Amniotic epithelial cell (primary cell): Measurements from ENCODE around the gene RUFY3.
A peak's percentile ranks its signal among the peaks of the same experiment; 100 is the strongest.
"Not testable (repeated sequence)": the region's sequence is repeated elsewhere in the genome, so short reads cannot be mapped to it uniquely, and the experiment has no call there.

Source experiments
- DNase-seq: peaks from one replicate; pipeline ENCODE4 v3.0.0-alpha.2; 2010; ENCODE audit warnings: low read depth

RUFY3 gene

DNA sequence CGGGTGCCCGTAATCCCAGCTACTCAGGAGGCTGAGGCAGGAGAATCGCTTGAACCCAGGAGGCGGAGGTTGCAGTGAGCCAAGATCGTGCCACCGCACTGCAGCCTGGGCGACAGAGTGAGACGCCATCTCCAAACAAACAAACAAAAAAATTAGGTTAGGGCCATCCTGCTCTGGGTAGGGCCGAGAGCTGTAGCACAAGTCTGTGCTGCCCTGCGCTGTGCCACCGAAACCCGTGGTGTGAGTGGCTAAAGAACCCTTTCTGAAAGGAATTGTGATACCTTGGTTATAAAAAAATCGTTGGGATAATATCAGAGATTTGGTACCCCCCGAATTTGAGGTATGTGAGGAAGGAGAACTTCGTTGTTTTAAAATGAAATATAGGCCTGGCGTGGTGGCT lies 118.9 kb downstream of the RUFY3 start:
- not testable (repeated sequence) for DNase-seq

DNA sequence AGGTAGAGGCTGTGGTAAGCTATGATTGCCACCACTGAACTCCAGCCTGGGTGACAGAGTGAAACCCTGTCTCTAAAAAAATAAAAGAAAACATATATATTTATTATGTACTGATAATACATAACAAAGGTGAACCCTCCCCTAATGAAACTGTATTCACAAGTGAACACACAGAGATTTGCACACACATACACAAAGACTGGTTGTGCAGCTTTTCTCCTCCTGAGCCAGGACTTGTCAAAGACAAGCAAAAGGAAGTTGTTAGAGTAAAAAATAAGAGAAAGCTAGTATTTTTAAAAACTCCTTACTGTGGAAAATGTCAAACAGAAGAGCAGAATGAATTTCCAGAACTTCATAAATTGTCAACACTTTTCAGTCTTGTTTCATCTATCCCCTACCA lies 119.4 kb downstream of the RUFY3 start:
- DNase-seq: no peak

DNA sequence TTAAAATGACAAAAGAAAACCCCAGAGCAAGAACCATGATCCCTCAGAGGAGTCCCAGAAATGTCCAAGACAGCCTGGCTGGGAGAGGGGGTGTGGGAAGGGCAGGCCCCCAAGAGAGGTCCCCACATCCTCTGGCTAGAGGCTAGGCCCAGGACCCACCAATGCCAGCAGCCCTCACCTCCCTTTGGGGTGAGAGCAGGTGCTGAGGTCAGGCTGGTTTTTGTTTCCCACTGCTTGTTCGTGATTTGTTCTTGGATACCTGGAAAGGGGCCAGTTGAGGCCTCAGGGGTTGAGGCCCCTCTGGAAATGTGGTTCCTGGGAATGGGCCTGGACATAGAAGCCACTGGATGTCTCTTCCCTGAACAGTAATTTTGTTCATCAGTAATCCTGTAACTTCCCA lies 120.2 kb downstream of the RUFY3 start:
- no peak for DNase-seq

DNA sequence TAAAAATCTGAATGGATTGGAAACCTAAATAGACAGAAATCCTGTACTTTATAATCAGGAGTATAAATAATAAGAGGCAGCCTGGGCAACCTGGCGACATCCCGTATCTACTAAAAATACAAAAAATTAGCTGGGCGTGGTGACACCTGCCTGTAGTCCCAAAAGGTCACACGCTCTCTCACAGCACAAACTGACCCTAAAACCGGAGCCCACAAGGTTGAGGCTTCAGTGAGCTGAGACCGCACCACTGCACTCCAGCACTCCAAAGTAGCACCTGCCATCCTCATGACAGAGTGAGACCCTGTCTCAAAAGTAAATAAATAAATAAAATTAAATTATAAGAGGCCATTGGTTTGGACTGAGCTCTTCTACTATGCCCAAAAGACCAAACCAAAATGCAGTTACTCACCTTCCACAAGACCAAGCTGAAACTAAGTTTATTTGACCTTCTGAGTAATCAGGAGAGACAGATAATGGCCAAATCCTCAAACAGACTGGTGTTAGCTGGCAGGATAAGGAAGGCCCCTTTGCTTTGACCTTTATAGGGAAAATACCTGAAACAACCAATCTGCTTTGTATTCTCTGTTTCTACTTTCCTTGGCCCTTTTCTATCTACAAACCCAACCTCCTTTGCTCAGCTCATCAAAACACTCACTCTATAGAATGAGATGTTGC lies 121.1 kb downstream of the RUFY3 start:
- DNase-seq: no peak

DNA sequence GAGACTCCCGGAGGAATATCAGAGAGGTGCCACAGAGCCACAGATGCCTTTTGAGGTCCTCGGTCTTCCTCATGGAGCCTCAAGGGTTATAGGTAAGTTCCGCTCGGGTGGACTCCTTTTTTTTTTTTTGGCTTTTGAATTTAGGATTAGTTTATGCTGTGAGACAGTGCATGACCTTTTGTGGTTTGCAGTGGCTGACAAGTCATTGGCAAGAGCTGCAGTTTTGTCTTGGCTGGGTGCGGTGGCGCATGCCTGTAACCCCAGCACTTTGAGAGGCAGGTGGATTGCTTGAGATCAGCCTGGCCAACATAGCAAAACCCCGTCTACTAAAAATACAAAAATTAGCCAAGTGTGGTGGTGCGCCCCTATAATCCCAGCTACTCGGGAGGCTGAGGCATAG lies 122.4 kb downstream of the RUFY3 start:
- DNase-seq: no peak

DNA sequence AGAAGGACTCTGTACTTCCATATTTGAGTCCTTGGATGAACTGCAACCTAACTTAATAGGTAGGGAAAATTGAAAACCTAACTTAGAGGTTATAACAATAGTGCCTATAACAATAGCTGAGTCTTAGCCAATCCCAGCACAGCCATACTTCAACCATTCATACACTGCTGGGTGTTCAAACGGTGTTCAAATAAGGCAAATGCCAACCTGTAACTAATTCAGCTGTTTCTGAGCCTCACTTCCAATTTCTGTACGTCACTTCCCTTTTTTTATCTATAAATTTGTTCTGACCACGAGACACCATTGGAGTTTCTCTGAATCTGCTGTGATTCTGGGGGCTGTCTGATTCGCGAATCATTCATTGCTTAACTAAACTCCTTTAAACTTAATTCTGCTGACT lies 127.5 kb downstream of the RUFY3 start:
- no peak for DNase-seq

DNA sequence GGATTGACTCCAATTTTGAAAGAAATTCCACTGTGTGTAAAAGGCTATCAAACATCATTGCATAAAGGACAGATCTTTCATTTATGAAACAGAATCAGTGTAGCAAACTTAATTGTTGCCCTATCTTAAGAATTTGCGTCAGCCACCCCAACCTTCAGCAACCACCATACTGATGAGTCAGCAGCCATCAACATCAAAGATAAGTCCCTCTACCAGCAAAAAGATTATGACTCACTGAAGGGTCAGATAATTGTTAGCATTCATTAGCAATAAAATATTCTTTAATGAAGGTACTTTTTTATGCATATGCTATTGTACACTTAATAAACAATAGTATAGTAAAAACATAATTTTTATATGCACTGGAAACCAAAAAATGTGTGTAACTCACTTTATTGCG lies 133.7 kb downstream of the RUFY3 start:
- peak; percentile 85 for DNase-seq
